ENCODE results near the gene NUDT14. TPM values are rescaled to one million over a fixed set of nuclear protein-coding genes. Genes with fewer than 3 reads are reported as not detected.

Gene NUDT14
- total RNA-seq, 4 donors from 2014 or later: 12.9 to 19.4 (median 15.7) TPM

DNA sequence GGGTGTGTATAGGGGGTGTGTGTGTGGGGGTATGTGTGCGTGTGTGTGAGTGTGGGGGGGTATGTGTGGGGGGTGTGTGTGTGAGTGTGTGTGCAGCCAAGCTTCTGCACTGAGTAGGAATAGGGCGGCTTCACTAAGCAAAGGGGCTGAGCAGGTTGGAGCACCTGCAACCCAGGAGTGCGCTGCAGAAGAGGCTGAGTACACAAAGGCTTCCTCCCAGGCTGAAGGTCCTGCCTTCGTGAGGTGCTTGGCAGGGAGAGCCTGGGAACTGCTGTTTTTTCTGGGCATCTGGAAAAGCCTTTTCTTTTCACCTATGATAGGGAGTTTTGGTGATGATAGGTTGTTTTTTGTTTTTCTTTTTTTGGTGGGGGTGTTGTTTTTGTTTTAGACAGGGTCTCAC, 6.0 kb upstream of the NUDT14 start:
- intact Hi-C loops (cut with DNase I; ENCODE audit: low total_unique reads): no loop called here
- TF ChIP-seq CTCF (IDR thresholded peaks at IDR 0.05) (no peak), POLR2A (IDR thresholded peaks at IDR 0.05) (no peak)
- H3K4me3 ChIP-seq (ENCODE audit: low read depth, poor library complexity, severe bottlenecking): no peak overlapping the region
- no peak for DNase-seq (ENCODE audit: low spot score in 2 of 2)
- WGBS, 2 donors: 69% methylated on average over 4 of the region's 4 CpGs

DNA sequence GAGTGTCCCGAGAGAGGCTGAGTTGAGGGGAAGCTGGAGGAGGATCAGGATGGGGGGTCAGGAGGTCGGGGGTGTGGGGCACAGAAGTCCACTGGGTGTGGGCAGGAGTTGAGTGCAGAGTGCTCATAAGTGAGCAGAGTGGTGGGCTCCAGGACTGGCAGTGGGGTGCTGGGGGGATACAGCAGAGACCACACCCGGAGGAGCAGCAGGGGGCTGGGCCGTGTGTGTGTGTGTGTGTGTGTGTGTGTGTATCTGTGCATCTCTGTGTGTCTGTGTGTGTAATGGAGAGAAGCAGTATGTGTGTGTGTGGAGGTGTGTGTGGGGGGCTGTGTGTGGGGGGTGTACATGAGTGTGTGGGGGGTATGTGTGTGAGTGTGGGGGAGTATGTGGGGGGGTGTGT, 4.9 kb upstream of the NUDT14 start:
- TF ChIP-seq POLR2A (IDR thresholded peaks at IDR 0.05): no peak
- DNase-seq (ENCODE audit: low spot score in 2 of 2): no peak
- intact Hi-C loops (cut with DNase I; ENCODE audit: low total_unique reads): no loop called here
- 33 to 49% methylated on average over 4 of the region's 4 CpGs for WGBS, 2 donors
- H3K4me3 ChIP-seq (ENCODE audit: low read depth, poor library complexity, severe bottlenecking): no peak overlapping the region

- intact Hi-C loops (cut with DNase I; ENCODE audit: low total_unique reads): no loop called here
- no peak for DNase-seq (ENCODE audit: low spot score in 2 of 2)
- WGBS, 2 donors: 79 to 86% methylated on average over 18 of the region's 18 CpGs
- H3K4me3 ChIP-seq (ENCODE audit: low read depth, poor library complexity, severe bottlenecking): no peak overlapping the region
- TF ChIP-seq CTCF (IDR thresholded peaks at IDR 0.05) (no peak), POLR2A (IDR thresholded peaks at IDR 0.05) (no peak)
These were observed 3.9 kb upstream of the NUDT14 start for GRCh38 chr14:105185001-105185400.

- 63 to 71% methylated on average over 9 of the region's 9 CpGs for WGBS, 2 donors
- intact Hi-C loops (cut with DNase I; ENCODE audit: low total_unique reads): no loop called here
- H3K4me3 ChIP-seq (ENCODE audit: low read depth, poor library complexity, severe bottlenecking): no peak overlapping the region
- no peak for TF ChIP-seq POLR2A (IDR thresholded peaks at IDR 0.05)
- TF ChIP-seq CTCF (IDR thresholded peaks at IDR 0.05): no peak
- no peak for DNase-seq (ENCODE audit: low spot score in 2 of 2)
These were observed 3.3 kb upstream of the NUDT14 start for GRCh38 chr14:105184461-105184860.

DNA sequence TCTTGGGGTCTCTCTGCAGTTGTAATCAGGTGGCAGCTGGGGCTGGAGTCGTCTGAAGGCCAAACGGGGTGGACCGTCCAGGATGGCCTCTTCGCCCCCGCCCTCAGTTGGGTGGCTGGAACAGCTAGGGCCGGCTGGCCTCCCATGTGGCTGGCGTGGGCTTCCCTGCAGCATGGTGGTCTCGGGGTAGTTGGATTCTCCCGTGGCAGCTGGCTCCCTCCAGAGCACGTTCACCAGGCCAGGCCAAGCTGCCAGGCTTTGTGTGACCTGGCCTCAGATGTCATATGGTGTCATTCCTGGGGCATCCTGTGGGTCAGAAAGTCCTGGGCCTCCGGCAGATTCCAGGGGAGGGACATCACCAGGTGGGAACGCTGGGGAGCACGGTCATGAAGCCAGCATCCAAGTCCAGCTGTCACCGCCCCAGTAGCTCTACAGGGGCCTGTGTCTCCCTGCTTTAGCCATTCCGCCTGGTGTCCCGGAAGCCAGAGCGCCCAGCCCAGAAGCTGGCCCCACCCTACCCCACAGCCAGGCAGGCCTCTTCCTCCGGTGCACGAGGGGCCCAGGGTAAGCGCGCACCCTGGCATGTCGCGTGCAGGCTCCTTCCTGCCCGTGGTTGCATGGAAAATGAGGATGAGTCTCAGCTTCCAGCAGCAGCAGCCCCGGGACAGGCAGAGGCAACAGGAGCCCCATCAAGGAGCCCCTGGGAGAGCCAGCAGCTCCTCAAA, 1.3 kb upstream of the NUDT14 start:
- WGBS, 2 donors: 35 to 50% methylated on average over 20 to 25 of the region's 25 CpGs
- no peak overlapping the region for H3K4me3 ChIP-seq (ENCODE audit: low read depth, poor library complexity, severe bottlenecking)
- TF ChIP-seq POLR2A (IDR thresholded peaks at IDR 0.05) (no peak), CTCF (IDR thresholded peaks at IDR 0.05) (no peak)
- intact Hi-C loops (cut with DNase I; ENCODE audit: low total_unique reads): no loop called here
- no peak for DNase-seq (ENCODE audit: low spot score in 2 of 2)

- H3K4me3 ChIP-seq (ENCODE audit: low read depth, poor library complexity, severe bottlenecking): no peak overlapping the region
- intact Hi-C loops (cut with DNase I; ENCODE audit: low total_unique reads): no loop called here
- WGBS, 2 donors: 36 to 43% methylated on average over 16 to 18 of the region's 21 CpGs
- TF ChIP-seq CTCF (IDR thresholded peaks at IDR 0.05): no peak
- no peak for TF ChIP-seq POLR2A (IDR thresholded peaks at IDR 0.05)
- no peak for DNase-seq (ENCODE audit: low spot score in 2 of 2)
These were observed 610 bp upstream of the NUDT14 start for GRCh38 chr14:105181549-105182295.

All from lower leg skin (tissue), 4 donors.